Activated naive CD4-positive, alpha-beta T cell treated with anti-CD3 and anti-CD28 coated beads, Interleukin-2, amount 10 ng/mL, durations not matched to agents 7 days and 5 days (primary cell): ENCODE data around the gene HSF2BP.
"Not testable (repeated sequence)": the region's sequence is repeated elsewhere in the genome, so short reads cannot be mapped to it uniquely, and the experiment has no call there.

Source experiments
- CTCF ChIA-PET: fragments of 350-600 bp; sonication (Branson Sonifier 250); formaldehyde crosslinking; loops from one replicate; lab custom pipeline; 2021; ENCODE audit warnings: antibody characterized with exemption; lab: Charles Lee
- DNase-seq: peaks from one replicate; pipeline ENCODE4 v3.0.0-alpha.2; 2020
- H3K27ac Mint-ChIP-seq: one replicate; pipeline ENCODE4 v1.8.0; 2021; ENCODE audit warnings: mild to moderate bottlenecking, moderate library complexity, mixed read lengths
- H3K27me3 Mint-ChIP-seq: one replicate; pipeline ENCODE4 v1.8.0; 2021; ENCODE audit warnings: mild to moderate bottlenecking, mixed read lengths
- H3K36me3 Mint-ChIP-seq: one replicate; pipeline ENCODE4 v1.8.0; 2021; ENCODE audit warnings: mixed read lengths
- H3K4me1 Mint-ChIP-seq: one replicate; pipeline ENCODE4 v1.8.0; 2021; ENCODE audit warnings: mixed read lengths
- H3K4me3 Mint-ChIP-seq: one replicate; pipeline ENCODE4 v1.8.0; 2021; ENCODE audit warnings: mild to moderate bottlenecking, moderate library complexity, mixed read lengths
- H3K9me3 Mint-ChIP-seq: one replicate; pipeline ENCODE4 v1.8.0; 2021; ENCODE audit warnings: mixed read lengths

Gene HSF2BP

DNA sequence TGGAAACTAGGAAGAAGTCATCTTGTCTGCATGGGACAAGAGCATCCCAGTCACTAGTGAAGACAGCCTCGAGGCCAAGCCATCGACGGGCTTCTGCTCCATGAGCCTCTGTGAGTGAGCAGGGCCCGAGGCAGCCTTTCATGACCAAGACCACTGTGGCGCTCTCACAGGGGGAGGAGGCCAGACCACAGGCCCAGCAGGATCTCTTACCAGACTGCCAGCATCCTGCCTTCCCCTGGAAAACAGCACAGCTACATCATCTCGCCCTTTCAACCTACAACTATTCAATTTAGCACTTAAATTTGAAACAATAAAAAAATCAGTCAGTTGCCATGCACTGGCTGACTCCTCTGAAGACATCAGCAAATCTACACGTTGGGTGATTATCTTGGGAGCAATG, 85.4 kb downstream of the HSF2BP start:
- CTCF ChIA-PET: no interaction called here
- no peak for DNase-seq
- Mint-ChIP-seq H3K4me1 (no peaks in the 10 kb centered on the region), H3K27me3 (peaks cover 33% of the 10 kb centered on the region), H3K27ac (no peak overlapping the region), H3K36me3 (no peaks in the 10 kb centered on the region), H3K4me3 (no peak overlapping the region), H3K9me3 (no peaks in the 10 kb centered on the region)

DNA sequence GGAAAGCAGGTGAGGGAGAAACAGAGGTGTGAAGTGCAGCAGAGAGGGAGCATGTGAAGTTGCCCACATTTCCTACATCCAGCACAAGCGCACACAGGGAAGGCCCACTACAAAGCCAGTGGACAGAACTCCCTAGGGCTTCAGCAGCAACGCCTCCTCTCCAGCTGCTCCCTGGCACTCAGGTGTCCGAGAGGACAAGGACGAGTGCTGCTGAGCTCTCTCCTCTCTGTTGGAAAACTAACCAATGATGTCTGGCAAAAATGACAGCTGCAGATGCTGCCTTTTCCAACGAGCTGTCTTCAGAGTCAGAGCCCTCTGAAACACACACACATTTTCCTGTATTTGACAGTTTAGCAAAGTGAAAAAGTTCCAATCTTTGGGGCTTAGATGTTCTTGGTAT, 86.8 kb downstream of the HSF2BP start:
- H3K4me1 Mint-ChIP-seq: no peaks in the 10 kb centered on the region
- no peaks in the 10 kb centered on the region for H3K9me3 Mint-ChIP-seq
- H3K36me3 Mint-ChIP-seq: no peaks in the 10 kb centered on the region
- no peak for DNase-seq
- no peak overlapping the region for H3K27ac Mint-ChIP-seq
- CTCF ChIA-PET: no interaction called here
- H3K4me3 Mint-ChIP-seq: no peak overlapping the region
- peaks cover 30% of the 10 kb centered on the region for H3K27me3 Mint-ChIP-seq

DNA sequence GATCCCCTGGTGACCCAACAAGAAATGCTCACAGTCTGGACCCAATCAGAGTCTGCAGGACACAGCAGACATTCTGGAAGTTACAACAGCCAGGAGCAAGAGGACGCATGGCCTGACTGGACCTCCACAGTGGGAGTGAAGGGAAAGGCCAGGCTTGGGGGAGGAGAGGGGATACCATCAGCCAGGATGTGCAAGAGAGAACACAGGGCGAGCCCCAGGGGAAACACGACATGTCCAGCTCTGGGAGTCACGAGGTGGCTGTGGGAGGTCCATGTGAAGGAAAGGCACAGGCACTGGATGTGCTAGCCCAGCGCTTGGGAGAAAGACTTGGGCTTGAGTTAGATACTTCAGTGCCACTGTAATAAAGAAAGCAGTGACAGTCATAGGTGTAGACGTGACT, 87.3 kb downstream of the HSF2BP start:
- CTCF ChIA-PET: no interaction called here
- H3K4me3 Mint-ChIP-seq: no peak overlapping the region
- no peaks in the 10 kb centered on the region for H3K9me3 Mint-ChIP-seq
- no peak for DNase-seq
- peak overlapping the region; percentile 24 for H3K27ac Mint-ChIP-seq
- no peaks in the 10 kb centered on the region for H3K4me1 Mint-ChIP-seq
- peaks cover 28% of the 10 kb centered on the region for H3K27me3 Mint-ChIP-seq
- no peaks in the 10 kb centered on the region for H3K36me3 Mint-ChIP-seq

DNA sequence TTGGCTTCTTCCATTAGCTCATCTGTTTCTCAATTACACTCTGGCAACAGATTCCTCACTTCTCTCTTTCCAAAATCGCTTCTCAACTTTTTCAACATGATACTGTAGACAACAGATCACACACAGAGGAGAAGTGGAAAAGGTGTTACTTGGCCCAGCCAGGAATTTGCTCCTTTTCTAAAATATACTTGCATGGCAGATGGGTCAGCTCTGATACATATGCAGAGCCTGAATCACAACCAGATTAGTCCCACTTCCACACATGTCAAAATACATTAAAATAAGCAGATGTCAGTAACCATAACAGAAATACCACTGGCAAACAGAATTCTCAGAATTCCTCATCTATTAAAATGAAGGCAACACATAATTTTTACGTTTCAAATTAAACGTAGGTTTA, 89.1 kb downstream of the HSF2BP start:
- CTCF ChIA-PET, DNase-seq, H3K27ac Mint-ChIP-seq, H3K36me3 Mint-ChIP-seq, H3K4me3 Mint-ChIP-seq, H3K9me3 Mint-ChIP-seq, H3K4me1 Mint-ChIP-seq: not testable (repeated sequence)
- peaks cover 27% of the 10 kb centered on the region for H3K27me3 Mint-ChIP-seq

DNA sequence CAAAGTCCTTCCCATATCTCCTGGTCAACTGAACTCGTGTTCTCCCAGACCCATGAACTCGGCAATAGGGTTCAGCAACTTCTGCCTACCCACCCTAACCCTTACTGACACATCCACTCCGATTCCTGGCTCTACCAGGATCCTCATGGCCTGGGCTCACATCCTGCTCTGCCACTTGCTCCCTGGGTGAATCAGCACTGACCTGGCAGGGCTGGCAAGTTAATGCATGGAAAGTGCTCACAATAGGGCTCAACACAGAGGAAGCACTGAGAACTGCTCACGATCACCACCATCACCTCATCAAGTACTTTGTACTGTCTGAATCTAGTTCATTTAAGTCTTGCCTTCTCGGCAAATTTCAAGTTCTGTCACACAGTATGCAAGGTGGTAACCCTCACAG, 96.8 kb downstream of the HSF2BP start:
- H3K36me3 Mint-ChIP-seq, H3K9me3 Mint-ChIP-seq, H3K27me3 Mint-ChIP-seq, H3K4me1 Mint-ChIP-seq, H3K4me3 Mint-ChIP-seq, CTCF ChIA-PET, H3K27ac Mint-ChIP-seq, DNase-seq: not testable (repeated sequence)

DNA sequence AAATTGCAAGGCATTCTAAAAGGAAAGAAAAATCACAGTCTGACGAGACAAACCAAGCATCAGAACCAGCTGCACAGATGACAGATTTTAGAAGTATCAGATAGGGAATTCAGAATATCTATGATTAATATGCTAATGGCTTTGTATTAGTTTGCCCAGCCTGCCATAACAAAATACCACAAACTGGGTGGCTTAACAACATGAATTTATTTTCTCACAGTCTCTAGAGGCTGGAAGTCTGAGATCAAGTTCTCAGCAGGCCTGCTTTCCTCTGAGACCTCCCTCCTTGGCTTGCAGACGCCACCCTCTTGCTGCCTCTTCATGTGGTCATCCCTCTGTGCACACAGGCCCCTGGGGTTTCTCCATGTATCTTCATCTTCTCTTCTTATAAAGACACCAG, 118.7 kb downstream of the HSF2BP start:
- H3K9me3 Mint-ChIP-seq, H3K4me3 Mint-ChIP-seq, H3K4me1 Mint-ChIP-seq, H3K27ac Mint-ChIP-seq, H3K36me3 Mint-ChIP-seq, DNase-seq, H3K27me3 Mint-ChIP-seq, CTCF ChIA-PET: not testable (repeated sequence)

DNA sequence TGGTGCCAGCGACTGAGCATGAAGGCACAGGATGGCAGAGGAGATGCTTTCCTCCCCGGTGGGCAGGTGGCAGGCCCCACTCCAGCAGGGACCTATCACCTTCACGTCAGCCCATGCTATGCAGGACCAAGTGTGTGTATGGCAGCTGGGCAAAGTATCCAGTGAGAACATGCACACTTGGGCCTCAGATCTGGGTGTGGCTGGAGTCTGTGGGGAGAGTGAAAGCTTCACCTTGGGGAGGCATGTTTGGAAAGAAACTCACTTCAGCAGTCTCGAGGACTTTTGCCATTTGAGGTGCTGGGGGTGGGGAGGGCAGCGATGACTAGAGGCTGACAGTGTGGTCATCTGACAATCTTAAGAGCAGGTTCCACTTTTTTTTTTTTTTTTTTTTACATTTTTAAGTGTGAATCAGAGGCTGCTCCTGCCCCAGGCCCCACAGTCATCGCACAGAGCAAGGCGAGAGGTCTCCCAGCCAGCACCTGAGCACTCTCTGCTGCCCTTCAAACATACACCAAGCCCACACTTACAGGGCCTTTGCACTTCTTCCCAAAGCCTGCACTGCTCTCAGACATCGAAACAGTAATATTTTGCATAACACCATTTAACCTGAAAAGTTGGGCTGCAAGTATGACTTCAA, 136.7 kb downstream of the HSF2BP start:
- DNase-seq, H3K4me3 Mint-ChIP-seq, H3K4me1 Mint-ChIP-seq, H3K27me3 Mint-ChIP-seq, H3K36me3 Mint-ChIP-seq, H3K9me3 Mint-ChIP-seq, H3K27ac Mint-ChIP-seq, CTCF ChIA-PET: not testable (repeated sequence)

DNA sequence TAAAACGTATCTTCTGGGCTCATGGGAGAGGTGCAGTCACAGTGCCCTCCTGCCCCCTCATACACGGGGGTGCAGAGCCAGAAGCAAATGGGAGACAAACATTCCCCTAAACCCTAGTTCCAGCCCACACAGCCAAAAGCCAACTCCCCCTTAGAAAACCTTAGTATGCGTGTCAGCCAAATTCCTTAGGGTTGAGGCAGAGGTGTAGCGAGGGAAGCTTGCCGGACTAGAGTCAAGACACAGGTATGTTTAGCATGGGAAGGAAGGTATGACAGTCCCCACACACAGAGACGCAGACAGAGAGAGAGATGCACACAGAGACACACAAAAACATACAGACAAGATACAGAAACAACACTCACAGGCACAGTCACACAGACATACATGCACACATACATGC, 141.6 kb downstream of the HSF2BP start:
- CTCF ChIA-PET, H3K4me1 Mint-ChIP-seq, H3K9me3 Mint-ChIP-seq, H3K27me3 Mint-ChIP-seq, H3K4me3 Mint-ChIP-seq, H3K36me3 Mint-ChIP-seq, H3K27ac Mint-ChIP-seq, DNase-seq: not testable (repeated sequence)

DNA sequence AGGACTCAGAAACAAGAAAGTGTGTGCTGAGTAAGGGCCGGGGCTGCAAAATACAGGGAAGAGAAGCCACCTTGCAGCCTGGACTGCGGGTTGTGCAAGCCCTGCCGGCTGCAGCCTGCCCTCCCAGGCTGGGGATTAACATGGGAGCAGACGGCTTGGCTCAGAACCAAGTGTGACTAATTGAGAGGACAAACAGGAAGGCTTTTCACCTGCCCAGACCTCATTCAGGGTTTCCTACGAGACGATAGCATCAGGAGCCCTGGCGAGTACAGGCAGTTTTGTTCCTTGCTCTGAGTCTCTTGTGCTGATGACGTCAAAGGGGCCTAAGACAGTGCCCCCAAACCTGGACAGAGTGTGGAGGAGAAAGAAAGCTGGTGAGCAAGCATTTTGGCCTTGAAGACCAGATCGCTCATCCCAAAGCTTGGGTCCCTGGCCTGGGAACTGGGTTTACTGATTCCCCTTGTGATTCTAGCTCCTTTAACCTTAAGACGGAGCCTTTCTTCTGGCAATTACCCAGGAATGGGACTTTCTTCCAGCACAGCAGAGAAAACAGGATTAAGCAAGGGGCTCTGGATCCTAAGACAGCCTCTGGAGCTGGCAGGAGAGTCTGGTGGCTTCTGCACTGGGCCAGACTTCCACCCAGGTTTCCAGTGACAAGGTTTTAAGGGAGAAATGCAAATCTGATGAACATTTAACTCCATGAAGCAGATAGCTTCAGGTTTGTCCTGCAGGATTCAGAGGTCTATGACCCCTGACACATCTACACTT, 142.2 kb downstream of the HSF2BP start:
- DNase-seq, H3K27ac Mint-ChIP-seq, CTCF ChIA-PET, H3K9me3 Mint-ChIP-seq, H3K27me3 Mint-ChIP-seq, H3K4me1 Mint-ChIP-seq, H3K36me3 Mint-ChIP-seq, H3K4me3 Mint-ChIP-seq: not testable (repeated sequence)

DNA sequence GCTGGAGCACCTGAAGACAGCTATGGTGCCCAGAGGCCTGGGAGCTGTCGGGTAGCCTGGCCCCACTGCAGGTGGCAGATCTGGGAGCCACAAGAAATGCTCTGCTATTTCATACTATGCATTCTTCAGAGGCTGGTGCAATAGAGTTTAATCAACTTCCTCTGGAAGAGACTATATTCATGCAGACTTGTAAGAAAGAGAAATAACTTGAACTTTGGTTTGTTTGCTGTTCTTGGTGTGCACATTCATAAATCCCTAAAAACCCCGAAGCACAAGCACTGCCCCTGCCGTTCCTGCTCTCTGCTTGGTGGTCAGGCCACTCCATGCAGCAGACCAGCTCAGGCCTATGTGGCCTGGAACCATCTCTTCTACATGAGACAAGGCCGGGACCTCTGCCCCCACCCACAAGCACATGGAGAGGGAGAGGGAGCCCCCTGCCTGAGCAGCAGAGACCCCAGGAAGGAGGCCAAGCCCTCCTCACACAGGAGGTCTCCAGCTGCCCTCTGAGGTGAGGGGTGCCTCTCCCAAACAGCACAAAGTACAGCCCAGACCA, 142.9 kb downstream of the HSF2BP start:
- H3K9me3 Mint-ChIP-seq, H3K36me3 Mint-ChIP-seq, H3K27me3 Mint-ChIP-seq, H3K4me3 Mint-ChIP-seq, H3K27ac Mint-ChIP-seq, H3K4me1 Mint-ChIP-seq, DNase-seq, CTCF ChIA-PET: not testable (repeated sequence)

DNA sequence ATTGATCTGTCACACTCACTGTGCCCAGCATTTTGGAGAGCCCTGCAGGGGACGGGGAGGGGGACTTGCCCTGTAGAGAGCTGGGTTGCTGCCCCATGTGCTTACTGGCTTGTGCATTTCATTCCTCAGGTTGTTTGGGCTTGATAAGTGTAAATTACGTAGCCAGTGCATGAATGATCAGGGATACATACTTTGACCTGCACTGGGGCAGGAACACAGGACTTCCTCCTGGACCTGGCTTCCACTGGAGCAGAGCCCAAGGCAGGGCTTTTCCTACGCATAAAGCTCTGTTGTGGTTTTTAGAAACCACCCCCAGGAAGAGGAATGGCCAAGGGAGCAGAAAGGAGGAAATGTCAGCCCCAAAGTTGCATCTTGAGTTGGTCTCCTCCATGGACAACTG, 144.5 kb downstream of the HSF2BP start:
- H3K4me3 Mint-ChIP-seq, H3K36me3 Mint-ChIP-seq, H3K9me3 Mint-ChIP-seq, DNase-seq, H3K27me3 Mint-ChIP-seq, H3K27ac Mint-ChIP-seq, H3K4me1 Mint-ChIP-seq, CTCF ChIA-PET: not testable (repeated sequence)

DNA sequence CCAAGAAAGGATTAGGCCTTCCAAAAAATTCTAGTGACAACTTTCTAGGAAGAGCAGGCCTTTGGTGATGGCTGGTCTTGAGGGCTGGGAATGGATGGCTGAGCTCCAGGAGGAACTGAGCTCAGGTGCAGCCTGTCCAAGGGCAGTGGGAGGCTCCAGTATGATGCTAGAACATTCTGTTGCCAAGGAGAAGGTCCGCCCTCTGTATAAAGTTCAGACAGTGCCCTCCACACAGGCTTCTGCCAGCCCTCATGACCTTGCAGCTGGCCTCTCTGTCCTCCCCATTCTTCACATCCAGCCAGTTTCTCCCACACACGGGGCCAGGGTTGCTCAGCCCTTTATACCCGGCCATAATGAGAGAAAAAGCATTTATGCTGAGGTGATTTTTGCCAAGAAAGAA, 146.3 kb downstream of the HSF2BP start:
- CTCF ChIA-PET, H3K36me3 Mint-ChIP-seq, H3K4me1 Mint-ChIP-seq, H3K27ac Mint-ChIP-seq, H3K27me3 Mint-ChIP-seq, DNase-seq, H3K4me3 Mint-ChIP-seq, H3K9me3 Mint-ChIP-seq: not testable (repeated sequence)

DNA sequence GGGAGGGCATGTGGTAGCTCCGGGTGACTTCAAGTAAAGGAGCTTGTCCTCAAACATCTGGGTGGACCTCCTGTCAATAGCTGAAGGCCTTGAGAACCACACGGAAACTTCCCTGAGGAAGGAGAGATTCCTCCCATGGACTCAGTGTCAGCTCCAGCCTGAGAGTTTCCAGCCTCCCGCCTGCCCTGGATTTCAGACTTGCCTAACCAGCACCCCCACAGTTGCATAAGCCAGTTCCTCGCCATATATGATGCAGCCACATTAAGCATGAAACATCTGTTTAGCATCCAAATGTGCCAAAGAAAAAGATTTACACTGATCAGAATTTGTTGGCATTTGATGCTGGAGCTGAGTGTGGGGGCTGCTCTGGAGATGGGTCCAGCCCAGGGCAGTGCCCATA, 148.1 kb downstream of the HSF2BP start:
- H3K4me1 Mint-ChIP-seq, H3K9me3 Mint-ChIP-seq, H3K4me3 Mint-ChIP-seq, H3K27me3 Mint-ChIP-seq, H3K27ac Mint-ChIP-seq, CTCF ChIA-PET, H3K36me3 Mint-ChIP-seq, DNase-seq: not testable (repeated sequence)

DNA sequence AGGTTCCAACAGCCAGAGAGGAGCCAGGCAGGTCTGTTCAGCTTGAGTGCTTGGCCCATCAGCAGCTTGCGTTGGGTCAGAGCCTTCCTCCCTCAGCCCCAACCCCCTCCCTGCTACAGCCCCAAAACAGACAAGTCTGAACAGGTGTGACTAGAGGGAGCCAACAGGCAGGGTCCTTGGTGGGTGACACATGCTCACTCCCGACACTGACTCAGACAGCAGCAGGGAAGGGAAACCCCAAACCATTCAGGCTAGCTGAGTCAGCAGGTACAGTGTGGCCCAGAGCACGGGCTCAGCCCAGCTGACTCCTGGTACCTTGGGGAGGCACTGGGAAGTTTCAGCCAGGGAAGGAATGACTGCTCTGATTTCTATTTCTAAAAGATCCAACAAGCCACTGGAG, 148.6 kb downstream of the HSF2BP start:
- H3K4me3 Mint-ChIP-seq, DNase-seq, H3K4me1 Mint-ChIP-seq, H3K27ac Mint-ChIP-seq, H3K9me3 Mint-ChIP-seq, CTCF ChIA-PET, H3K27me3 Mint-ChIP-seq, H3K36me3 Mint-ChIP-seq: not testable (repeated sequence)

DNA sequence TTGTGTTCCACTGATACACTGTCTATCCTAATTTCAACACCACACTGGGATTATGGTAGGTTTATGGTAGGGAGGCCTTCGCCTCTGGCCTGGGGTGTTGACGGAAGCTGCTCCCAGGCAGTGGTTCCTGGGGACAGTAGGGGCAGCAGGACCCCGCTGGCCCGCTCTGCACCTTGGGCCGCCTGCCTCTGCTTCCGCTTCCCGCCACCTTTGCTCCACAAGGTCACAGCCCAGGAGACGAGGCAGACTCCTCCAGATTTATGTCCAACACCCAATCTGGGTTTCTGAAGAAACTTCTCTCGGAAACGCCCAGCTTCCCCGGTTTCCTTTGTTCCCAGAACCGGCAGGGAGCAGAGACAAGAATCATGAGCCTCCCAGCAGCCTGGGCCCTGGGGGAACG, 155.4 kb downstream of the HSF2BP start:
- not testable (repeated sequence) for DNase-seq

More for the DNA sequence above, 155.4 kb downstream of the HSF2BP start:
- H3K4me3 Mint-ChIP-seq, H3K9me3 Mint-ChIP-seq, H3K27ac Mint-ChIP-seq, H3K4me1 Mint-ChIP-seq, H3K27me3 Mint-ChIP-seq, H3K36me3 Mint-ChIP-seq, CTCF ChIA-PET: not testable (repeated sequence)
